ENCODE results near the gene ACOT12. TPM values are rescaled to one million over a fixed set of nuclear protein-coding genes. Genes with fewer than 3 reads are reported as not detected.

The ACOT12 gene
- total and polyA plus RNA-seq, 2 of the 13 experiments (the other 11 are each of a cell fraction or from before 2014, with no cell fraction given), result not detected

- H2AFZ ChIP-seq (ENCODE audit: low read length), result no peak overlapping the region
- TF ChIP-seq MAFK (conservative IDR thresholded peaks at IDR 0.05 in 1 of 2, IDR thresholded peaks at IDR 0.05 in 1 of 2; ENCODE audit: low read length in 2 of 2) (peak; percentile 32 to 53; a peak in 1 of 4 replicates), IRF2 (CRISPR knock-in tag; IDR thresholded peaks at IDR 0.05) (no peak), HMGXB3 (CRISPR knock-in tag; IDR thresholded peaks at IDR 0.05; ENCODE audit: borderline replicate concordance) (no peak)
- H3K79me2 ChIP-seq (ENCODE audit: insufficient read depth, low read length), result no peaks in the 10 kb centered on the region
- no peaks in the 10 kb centered on the region for H3K9me3 ChIP-seq (ENCODE audit: low read length)
- WGBS (ENCODE audit: low lambda C conversion rate), result 77% methylated on average over 1 of the region's 1 CpG
- BruUV-seq (replicated peaks), result no TSS peak
- H3K36me3 ChIP-seq (replicated peaks in 1 of 2; ENCODE audit: control insufficient read depth in 1 of 2, insufficient read depth in 2 of 2, low read length in 2 of 2), result no peaks in the 10 kb centered on the region
- H3K9ac ChIP-seq (ENCODE audit: insufficient read depth, low read depth, low read length), result no peak overlapping the region
- H3K27ac ChIP-seq (ENCODE audit: extremely low read length, insufficient read depth, low read length), result no peak overlapping the region
- DNase-seq (ENCODE audit: low spot score) (no peak), FAIRE-seq (no peak), ATAC-seq (no peak)
- no peaks in the 10 kb centered on the region; a peak in 1 of 5 replicates for H3K27me3 ChIP-seq (ENCODE audit: control insufficient read depth in 1 of 2, insufficient read depth in 2 of 2, low read length in 2 of 2)
- no peaks in the 10 kb centered on the region for H4K20me1 ChIP-seq (ENCODE audit: insufficient read depth, low read length)
- intact Hi-C loops (cut with micrococcal nuclease; ENCODE audit: unreplicated experiment) (loop anchor here (10.0 kb wide), 2 partner anchors 77 to 407 kb away; no protein-coding TSS in a partner anchor), in situ Hi-C loops (cut with HindIII; ENCODE audit: extremely low pct_ligation_motif_present, low pct_unique_long_range_greater_than_20kb) (loop anchor here (10.0 kb wide), 2 partner anchors 737 to 797 kb away; no protein-coding TSS in a partner anchor)
- ChIA-PET CTCF (ENCODE audit: low intra/inter-chr PET ratio, low total read pairs) (no interaction called here), POLR2A (no interaction called here)
- no peak overlapping the region for H3K4me2 ChIP-seq (ENCODE audit: low read depth, low read length)
- peaks cover 7% of the 10 kb centered on the region; the same call in 1 of the 2 replicates for H3K4me1 ChIP-seq (ENCODE audit: insufficient read depth, low read length)
- no peak overlapping the region for H3K4me3 ChIP-seq (replicated peaks in 1 of 3; ENCODE audit: insufficient read depth in 1 of 3, low read depth in 2 of 3, low read length in 3 of 3)
Observed at GRCh38 chr5:81427566-81427965, 33.6 kb upstream of the ACOT12 start.
